ENCODE data around the gene THAP11. TPM values are rescaled to one million over a fixed set of nuclear protein-coding genes. Genes with fewer than 3 reads are reported as not detected.

Gene THAP11
- total and polyA plus RNA-seq, 2 of the 13 experiments (the other 11 are each of a cell fraction or from before 2014, with no cell fraction given): 44.2 to 53.4 TPM

DNA sequence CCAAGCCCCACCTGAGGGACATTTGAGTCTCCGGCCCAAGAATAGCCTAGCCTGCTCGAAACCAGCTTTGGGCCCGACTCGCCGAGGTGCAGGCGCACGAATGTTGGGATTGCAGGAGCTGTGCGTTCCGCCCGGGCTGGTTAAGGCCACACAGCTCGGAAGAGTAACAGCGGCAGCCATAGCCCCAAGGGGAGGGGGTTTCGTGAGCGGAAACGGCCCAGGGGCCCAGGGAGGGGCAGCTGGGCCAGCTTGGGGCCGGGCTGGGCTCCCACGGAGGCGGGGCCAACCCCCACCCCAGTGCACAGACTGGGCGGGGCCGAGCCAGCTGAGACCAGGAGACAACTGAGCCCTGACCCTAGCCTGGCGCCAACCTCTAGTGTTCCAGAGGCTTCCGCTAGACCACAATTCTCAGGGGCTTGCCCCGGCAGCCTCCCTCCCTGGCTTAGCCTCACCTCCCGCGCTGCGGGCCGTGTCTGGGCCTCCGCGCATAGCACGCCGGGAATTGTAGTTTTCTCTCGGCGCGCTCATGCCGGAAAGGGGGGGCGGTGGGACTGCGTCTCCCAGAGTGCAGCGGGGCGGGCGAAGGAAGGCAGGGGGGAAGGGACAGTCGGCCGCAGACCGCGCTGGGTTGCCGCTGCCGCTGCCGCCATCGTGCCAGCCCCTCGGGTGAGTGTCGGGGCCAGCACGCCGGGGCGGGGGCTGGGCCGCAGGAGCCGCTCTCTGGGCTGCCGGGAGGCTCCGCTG is 4.4 kb downstream of the THAP11 start, which contains the start of gene NUTF2 (continued):
- TF ChIP-seq, protein P1, sequence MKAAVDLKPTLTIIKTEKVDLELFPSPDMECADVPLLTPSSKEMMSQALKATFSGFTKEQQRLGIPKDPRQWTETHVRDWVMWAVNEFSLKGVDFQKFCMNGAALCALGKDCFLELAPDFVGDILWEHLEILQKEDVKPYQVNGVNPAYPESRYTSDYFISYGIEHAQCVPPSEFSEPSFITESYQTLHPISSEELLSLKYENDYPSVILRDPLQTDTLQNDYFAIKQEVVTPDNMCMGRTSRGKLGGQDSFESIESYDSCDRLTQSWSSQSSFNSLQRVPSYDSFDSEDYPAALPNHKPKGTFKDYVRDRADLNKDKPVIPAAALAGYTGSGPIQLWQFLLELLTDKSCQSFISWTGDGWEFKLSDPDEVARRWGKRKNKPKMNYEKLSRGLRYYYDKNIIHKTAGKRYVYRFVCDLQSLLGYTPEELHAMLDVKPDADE (CRISPR knock-in tag; IDR thresholded peaks at IDR 0.05): 0 out of 2 replicates have a peak, but pooled peaks have one; percentile 18
- peak; percentile 76; the same call in 1 of the 2 replicates for TF ChIP-seq MAF1 (CRISPR knock-in tag; IDR thresholded peaks at IDR 0.05; ENCODE audit: borderline replicate concordance)
- peak; percentile 85; the same call in 2 of the 3 replicates for TF ChIP-seq MXI1 (IDR thresholded peaks at IDR 0.05; ENCODE audit: borderline replicate concordance, low read depth, low read length)
- TF ChIP-seq ZUFSP (CRISPR knock-in tag; IDR thresholded peaks at IDR 0.05; ENCODE audit: borderline replicate concordance): no peak
- no peak for TF ChIP-seq NFE2L2 (IDR thresholded peaks at IDR 0.05; ENCODE audit: low read length)
- peak; percentile 33; the same call in 1 of the 2 replicates for TF ChIP-seq BRCA1 (CRISPR knock-in tag; IDR thresholded peaks at IDR 0.05)
- peak; percentile 72; the same call in 1 of the 2 replicates for TF ChIP-seq MEF2D (CRISPR knock-in tag; IDR thresholded peaks at IDR 0.05)
- peak; percentile 85 for TF ChIP-seq ZNF335 (CRISPR knock-in tag; IDR thresholded peaks at IDR 0.05)
- TF ChIP-seq, protein P2, sequence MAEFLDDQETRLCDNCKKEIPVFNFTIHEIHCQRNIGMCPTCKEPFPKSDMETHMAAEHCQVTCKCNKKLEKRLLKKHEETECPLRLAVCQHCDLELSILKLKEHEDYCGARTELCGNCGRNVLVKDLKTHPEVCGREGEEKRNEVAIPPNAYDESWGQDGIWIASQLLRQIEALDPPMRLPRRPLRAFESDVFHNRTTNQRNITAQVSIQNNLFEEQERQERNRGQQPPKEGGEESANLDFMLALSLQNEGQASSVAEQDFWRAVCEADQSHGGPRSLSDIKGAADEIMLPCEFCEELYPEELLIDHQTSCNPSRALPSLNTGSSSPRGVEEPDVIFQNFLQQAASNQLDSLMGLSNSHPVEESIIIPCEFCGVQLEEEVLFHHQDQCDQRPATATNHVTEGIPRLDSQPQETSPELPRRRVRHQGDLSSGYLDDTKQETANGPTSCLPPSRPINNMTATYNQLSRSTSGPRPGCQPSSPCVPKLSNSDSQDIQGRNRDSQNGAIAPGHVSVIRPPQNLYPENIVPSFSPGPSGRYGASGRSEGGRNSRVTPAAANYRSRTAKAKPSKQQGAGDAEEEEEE (CRISPR knock-in tag; IDR thresholded peaks at IDR 0.05; ENCODE audit: borderline replicate concordance): peak; percentile 97; the same call in 1 of the 2 replicates
- TF ChIP-seq POGZ (CRISPR knock-in tag; IDR thresholded peaks at IDR 0.05): peak; percentile 79
- TF ChIP-seq HNF4A (CRISPR knock-in tag; IDR thresholded peaks at IDR 0.05): peak; percentile 54
- TF ChIP-seq CBX5 (CRISPR knock-in tag; IDR thresholded peaks at IDR 0.05; ENCODE audit: borderline replicate concordance): peak; percentile 80; the same call in 1 of the 2 replicates
- no peak for TF ChIP-seq ZNF224 (CRISPR knock-in tag; IDR thresholded peaks at IDR 0.05)
- TF ChIP-seq PRMT3 (CRISPR knock-in tag; IDR thresholded peaks at IDR 0.05; ENCODE audit: borderline replicate concordance, low read depth): no peak; the same call in 1 of the 2 replicates
- TF ChIP-seq ATM (IDR thresholded peaks at IDR 0.05; ENCODE audit: borderline replicate concordance): no peak
- peak; percentile 54 for TF ChIP-seq ZNF329 (CRISPR knock-in tag; IDR thresholded peaks at IDR 0.05; ENCODE audit: low read depth)
- 0 out of 2 replicates have a peak, but pooled peaks have one; percentile 14 for TF ChIP-seq ZNF383 (CRISPR knock-in tag; IDR thresholded peaks at IDR 0.05; ENCODE audit: borderline replicate concordance)
- TF ChIP-seq, protein P3, sequence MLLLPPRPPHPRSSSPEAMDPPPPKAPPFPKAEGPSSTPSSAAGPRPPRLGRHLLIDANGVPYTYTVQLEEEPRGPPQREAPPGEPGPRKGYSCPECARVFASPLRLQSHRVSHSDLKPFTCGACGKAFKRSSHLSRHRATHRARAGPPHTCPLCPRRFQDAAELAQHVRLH (CRISPR knock-in tag; IDR thresholded peaks at IDR 0.05; ENCODE audit: borderline replicate concordance, low read depth): peak; percentile 75; the same call in 1 of the 2 replicates
- no peak for TF ChIP-seq ATF7 (IDR thresholded peaks at IDR 0.05)
- TF ChIP-seq ATF7 (CRISPR knock-in tag; IDR thresholded peaks at IDR 0.05): peak; percentile 63; the same call in 1 of the 2 replicates
- TF ChIP-seq ZNF713 (CRISPR knock-in tag; IDR thresholded peaks at IDR 0.05): 0 out of 2 replicates have a peak, but pooled peaks have one; percentile 81
- TF ChIP-seq GLMP (CRISPR knock-in tag; IDR thresholded peaks at IDR 0.05; ENCODE audit: borderline replicate concordance): no peak

Data from HepG2 (cell line).